NCI-H2029 treated with DMSO at 0.1 percent for 48 hours (cell line): ENCODE results near the gene NOL6.
"Not testable (repeated sequence)": the region's sequence is repeated elsewhere in the genome, so short reads cannot be mapped to it uniquely, and the experiment has no call there.

Source experiments
- DNase-seq: peaks from one replicate; lab custom pipeline; 2025; lab: John Stamatoyannopoulos, UW

NOL6 gene, protein sequence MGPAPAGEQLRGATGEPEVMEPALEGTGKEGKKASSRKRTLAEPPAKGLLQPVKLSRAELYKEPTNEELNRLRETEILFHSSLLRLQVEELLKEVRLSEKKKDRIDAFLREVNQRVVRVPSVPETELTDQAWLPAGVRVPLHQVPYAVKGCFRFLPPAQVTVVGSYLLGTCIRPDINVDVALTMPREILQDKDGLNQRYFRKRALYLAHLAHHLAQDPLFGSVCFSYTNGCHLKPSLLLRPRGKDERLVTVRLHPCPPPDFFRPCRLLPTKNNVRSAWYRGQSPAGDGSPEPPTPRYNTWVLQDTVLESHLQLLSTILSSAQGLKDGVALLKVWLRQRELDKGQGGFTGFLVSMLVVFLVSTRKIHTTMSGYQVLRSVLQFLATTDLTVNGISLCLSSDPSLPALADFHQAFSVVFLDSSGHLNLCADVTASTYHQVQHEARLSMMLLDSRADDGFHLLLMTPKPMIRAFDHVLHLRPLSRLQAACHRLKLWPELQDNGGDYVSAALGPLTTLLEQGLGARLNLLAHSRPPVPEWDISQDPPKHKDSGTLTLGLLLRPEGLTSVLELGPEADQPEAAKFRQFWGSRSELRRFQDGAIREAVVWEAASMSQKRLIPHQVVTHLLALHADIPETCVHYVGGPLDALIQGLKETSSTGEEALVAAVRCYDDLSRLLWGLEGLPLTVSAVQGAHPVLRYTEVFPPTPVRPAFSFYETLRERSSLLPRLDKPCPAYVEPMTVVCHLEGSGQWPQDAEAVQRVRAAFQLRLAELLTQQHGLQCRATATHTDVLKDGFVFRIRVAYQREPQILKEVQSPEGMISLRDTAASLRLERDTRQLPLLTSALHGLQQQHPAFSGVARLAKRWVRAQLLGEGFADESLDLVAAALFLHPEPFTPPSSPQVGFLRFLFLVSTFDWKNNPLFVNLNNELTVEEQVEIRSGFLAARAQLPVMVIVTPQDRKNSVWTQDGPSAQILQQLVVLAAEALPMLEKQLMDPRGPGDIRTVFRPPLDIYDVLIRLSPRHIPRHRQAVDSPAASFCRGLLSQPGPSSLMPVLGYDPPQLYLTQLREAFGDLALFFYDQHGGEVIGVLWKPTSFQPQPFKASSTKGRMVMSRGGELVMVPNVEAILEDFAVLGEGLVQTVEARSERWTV

DNA sequence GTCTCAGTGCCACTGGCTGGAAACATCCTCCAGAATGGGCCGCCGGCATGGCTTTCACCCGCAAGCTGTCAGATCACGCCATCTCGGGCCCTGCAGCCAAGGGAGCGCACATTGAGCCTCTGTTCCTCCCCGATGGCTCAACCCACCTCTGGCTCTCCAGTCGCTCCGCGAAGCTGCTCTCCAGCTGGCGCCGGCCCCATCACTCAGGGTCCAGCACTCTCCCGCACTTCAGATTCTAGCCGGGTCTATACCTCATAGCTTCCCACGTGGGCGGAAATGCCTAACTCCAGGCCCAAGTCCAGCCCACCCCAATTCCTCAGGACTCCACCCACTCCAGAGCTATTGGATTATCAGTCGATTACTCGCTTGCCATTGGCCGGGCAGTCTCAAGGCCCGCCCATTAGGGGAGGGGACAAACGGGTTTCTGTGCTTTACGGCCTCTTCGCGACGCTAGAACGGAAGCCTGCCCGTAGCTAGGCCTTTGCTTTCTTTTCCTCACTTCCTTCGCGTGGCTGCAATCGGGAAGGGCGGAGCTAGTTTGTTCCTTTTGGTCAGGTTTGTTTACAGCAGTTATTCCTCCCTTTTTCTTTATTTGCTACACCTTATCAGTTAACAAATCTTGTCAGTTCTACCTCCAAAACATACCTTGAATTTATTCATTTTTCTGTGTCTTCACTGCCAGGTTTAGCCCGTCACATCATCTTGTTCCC, at the start of gene NOL6:
TSS of gene NOL6 (minus strand) at position 282 of the 710 bp plus-strand sequence. CDS start at position 200, 82 bp downstream.
- DNase-seq, result peak; percentile 98

DNA sequence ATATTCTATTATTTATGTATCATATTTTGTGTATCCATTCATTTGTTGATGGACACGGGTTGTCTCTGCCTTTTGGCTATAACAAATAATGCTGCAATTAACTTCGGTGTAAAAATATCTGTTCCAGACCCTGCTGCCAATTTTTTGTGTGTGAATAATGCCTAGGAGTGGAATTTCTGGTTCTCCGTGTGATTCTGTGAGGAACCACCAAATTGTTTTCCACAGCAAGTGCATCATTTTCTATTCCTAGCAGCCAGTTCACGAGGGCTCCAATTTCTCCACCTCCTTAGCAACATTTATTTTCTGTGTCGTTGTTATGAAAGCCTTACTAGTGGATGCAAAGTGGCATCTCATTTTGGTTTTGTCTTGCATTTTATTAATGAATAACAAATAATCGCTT, 48.1 kb upstream of the NOL6 start:
- not testable (repeated sequence) for DNase-seq

DNA sequence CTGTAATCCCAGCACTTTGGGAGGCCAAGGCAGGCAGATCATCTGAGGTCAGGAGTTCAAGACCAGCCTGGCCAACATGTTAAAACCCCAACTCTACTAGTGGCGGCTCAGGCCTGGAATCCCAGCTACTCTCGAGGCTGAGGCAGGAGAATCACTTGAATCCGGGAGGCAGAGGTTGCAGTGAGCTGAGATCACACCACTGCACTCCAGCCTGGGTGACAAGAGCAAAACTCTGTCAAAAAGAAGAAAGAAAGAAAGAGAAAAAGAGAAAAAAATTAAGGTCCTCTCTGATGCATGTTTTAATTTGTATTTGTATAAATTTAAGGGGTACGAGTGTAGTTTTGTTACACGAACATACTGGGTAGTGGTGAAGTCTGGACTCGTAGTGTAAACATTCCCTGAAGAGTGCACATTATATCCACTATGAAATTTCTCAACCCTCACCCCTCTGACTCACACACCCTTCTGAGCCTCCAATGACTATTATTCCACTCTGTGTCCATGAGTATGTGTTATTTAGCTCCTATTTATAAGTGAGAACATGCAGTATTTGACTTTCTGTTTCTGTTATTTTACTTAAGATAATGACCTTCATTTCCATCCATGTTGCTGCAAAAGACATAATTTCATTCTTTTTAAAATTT, 44.3 kb upstream of the NOL6 start:
- not testable (repeated sequence) for DNase-seq

DNA sequence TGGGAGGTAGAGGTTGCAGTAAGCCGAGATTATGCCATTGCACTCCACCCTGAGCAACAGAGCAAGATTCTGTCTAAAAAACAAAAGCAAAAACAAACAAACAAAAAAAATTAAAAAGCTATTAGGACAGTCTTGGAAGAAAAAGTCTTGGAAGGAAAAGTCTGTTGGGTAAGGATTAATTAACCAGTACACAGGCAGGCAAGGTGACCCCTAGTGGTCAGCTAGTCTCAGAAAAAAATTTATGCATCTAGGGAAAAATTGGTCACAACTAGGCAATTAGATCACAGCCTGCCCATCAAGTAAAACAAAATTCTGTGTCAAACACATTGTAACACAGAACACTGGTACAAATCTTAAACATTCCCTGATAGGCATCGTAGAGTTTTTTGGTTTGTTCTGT, 43.6 kb upstream of the NOL6 start:
- DNase-seq, result peak; percentile 33

DNA sequence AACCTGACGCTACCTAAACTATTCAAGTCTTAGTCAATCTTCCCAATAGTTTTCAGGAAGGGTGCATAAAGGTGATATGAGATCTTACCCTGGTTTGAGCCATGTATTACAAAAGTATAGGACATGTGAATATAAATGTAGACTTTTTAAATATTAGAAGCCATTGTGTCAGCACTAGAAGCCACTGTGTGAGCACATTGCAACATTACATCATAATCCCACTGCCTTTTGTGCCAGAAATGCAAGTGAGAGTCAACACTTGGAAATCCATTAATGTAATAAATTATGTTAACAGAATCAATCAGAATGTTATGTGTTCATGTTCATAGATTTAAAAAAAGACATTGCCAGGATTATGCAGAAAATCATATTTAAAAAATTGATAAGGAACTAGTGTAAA, 42.7 kb upstream of the NOL6 start:
- DNase-seq, result not testable (repeated sequence)

DNA sequence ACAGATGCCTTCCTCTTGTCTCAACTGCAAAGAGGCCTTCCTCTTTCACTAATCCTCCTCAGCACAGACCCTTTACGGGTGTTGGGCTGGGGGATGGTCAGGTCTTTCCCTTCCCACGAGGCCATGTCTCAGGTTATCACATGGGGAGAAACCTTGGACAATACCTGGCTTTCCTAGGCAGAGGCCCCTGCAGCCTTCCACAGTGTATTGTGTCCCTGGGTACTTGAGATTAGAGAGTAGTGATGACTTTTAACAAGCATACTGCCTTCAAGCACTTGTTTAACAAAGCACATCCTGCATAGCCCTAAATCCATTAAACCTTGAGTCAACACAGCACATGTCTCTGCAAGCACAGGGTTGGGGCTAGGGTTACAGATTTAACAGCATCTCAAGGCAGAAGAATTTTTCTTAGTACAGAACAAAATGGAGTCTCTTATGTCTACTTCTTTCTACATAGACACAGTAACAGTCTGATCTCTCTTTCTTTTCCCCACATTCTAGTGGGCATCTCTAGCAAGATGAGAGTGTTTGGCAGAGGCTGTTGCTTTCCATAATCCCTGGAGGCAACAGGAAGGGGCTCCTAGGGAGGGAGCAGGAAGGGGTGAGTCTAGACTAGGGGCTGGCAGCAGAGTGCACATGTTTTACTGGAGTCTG, 41.7 kb upstream of the NOL6 start:
- DNase-seq, result not testable (repeated sequence)

DNA sequence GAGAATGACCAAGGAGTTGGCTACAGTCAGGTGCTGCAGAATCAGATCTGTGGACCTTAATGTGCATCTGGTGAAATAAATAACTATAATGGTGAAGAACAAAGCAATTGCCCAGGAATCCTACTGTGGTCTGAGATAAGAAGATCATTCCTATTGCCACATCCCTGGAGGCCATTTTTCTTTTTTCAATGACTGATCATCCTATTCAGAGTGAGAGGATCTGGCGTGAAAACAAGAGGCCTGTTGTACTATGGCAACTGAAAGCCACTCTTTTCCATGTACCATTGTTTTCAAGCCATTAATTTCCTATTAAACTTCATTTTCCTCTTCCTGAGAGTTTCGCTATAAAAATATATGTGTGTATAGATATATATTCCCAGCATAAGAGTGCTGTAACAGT, 38.8 kb upstream of the NOL6 start:
- DNase-seq, result not testable (repeated sequence)

DNA sequence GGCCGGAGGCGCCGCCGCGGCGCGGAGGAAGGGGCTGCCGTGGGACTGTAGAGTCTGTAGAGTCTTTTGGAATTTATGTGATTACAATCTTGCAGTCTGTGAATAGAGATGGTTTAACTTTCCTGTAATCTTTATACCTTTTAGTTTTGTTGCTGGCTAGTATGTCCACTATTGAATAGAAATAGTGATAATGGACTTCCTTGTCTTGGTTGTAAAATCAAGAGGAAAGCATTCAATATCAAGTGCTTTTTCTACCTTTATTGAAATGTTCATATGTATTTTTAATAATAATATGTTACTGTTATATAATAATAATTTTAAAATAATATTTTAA, 37.4 kb upstream of the NOL6 start:
- not testable (repeated sequence) for DNase-seq

DNA sequence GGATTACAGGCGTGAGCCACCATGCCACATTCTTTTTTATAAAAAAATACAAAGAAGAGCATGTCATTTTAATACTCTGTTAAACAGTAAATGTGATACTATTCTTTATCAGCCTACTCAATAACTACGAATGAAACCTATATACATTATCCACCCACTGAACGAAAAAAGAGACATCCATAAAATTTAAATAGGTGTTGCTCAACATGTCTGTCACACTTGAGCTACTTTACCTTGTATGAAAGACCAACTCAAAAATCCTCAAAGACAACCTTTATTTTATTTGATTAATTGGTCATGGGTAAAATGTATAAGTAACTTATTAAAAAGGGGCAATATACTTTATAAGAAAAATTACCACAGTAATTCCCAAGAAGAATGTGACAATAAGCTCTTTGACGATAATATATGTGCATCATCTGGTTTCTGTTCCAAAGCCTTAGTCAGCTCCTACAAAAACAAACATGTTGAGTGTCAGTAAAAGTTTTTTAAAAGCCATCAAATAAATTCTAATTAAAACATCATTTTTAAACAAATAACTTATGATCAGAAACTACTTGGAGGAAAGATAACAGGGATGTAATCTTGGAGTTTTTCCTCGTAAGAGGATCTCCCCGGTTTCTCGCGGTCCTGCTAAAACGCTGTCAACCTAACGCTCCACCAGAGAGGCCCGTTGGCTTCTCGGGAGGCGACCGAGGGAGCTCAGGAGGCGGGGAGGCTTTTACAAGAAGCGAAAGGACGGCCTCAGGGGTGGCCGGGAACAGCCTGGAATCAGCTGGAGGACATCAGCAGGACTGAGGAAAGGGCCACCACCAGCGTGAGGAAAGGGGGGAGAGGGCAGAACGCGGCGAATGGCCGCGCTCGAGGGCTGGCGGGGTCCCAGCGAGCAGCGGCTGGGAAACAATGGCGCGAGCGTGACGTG, 36.8 kb upstream of the NOL6 start:
- DNase-seq, result peak; percentile 81

DNA sequence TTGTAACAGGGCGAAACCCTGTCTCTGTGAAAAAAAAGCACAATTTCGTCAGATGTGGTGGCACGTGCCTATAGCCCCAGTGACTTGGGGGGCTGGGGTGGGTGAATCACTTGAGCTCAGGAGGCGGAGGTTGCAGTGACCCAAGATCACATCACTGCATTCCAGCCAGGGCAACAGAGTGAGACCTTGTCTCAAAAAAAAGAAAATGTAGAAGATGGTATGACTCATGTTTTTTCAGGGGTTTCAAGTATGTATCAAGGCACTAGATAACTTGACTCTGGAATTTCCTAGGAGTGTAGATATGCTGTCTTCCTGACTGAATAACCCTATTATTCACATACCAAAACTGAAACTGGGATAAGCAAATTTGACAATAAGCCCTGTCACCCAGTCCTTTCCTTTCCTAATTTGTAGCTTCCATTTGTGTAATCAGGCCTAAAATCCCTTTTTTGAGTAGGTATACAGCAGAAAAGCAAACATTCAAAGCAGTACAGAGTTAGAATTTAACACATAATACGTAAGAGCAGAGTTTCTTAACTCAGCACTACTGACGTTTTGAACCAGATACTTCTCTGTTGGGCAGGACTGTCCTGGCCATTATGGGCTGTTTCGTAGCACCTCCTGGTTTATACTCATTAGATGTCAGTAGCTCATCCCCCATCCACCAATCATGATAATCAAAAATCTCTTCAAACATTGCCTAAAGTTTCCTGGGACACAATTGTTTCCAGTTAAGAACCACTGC, 33.1 kb upstream of the NOL6 start:
- no peak for DNase-seq

DNA sequence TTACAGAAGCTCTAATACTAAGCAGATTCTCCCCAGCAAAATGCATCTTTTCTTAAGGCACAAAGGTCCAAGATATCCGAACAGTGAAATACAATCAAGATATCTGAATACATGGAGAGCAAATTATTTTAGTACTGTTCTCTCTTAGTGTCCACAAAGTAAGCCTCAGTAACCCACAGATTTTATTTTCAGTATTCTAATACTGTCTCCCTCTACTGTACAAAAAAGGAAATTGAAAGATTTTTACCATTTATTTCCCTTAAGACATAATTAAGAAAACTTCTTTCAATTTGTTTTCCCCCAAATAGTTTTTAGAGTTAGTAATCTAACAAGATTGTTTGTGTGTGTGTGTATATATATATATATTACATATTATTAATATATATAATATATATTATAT, 24.7 kb upstream of the NOL6 start:
- no peak for DNase-seq

DNA sequence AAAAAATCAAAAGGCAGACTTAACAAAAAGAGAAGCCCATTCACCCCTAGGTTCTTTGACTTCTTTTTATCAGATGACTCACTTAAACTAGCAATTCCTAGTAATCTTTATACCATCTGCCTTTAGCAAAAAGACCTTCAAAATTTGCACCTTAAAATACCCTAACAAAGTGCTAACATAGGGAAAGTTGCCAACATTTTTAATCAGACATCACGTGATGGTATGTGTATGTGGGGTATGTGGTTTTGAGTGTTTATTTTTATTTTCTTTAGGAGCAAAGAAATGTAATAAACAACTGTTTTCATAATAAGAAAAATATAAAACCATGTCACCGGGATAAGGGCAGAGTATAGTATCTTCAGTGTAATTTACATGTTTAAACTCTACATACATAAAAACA, 20.1 kb upstream of the NOL6 start:
- DNase-seq, result not testable (repeated sequence)

DNA sequence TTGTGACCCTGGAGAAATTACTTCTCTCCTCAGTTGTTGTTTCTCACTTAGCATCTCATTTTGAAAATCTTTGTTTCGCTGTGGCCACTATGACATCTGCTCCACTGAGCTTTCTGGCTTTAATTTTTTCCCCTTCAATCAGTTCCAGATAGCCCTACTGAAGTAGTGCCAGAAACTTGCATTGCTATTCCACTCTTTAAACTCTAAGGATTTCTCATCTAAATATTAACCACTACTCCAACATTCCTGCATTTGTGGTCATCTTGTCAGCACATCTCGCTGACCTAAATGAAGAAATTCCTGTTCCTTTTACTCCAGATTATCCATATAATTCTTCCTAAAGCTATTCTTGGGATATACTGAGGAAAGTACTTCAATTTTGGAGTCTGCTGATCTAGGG, 15.3 kb upstream of the NOL6 start:
- DNase-seq, result no peak

DNA sequence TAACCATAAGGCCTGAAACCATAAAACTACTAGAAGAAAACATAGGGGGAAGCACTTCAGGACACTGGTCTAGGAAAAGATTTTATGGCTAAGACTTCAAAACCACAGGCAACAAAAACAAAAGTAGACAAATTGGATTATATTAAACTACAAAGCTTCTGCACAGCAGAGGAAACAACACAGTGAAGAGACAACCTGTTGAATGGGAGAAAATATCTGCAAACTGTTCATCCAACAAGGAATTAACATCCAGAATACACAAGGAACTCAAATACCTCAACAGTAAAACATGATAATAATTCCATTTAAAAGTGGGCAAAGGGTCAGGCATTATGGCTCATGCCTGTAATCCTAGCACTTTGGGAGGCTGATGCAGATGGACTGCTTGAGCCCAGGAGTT, 11.6 kb upstream of the NOL6 start:
- DNase-seq, result not testable (repeated sequence)

DNA sequence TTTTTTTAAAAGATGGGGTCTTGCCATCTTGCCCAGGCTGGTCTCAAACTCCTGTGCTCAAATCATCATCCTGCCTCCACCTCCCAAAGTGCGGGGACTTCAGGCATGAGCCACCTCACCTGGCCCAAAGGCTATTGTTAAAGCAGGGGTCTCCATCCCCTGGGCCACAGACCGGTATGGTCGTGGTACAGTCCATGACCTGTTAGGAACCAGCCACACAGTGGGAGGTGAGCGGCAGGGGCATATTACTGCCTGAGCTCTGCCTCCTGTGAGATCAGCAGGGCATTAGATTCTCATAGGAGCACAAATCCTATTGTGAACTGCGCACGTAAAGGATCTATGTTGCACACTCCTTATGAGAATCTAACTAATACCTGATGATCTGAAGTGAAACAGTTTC, 7.3 kb upstream of the NOL6 start:
- DNase-seq, result no peak

DNA sequence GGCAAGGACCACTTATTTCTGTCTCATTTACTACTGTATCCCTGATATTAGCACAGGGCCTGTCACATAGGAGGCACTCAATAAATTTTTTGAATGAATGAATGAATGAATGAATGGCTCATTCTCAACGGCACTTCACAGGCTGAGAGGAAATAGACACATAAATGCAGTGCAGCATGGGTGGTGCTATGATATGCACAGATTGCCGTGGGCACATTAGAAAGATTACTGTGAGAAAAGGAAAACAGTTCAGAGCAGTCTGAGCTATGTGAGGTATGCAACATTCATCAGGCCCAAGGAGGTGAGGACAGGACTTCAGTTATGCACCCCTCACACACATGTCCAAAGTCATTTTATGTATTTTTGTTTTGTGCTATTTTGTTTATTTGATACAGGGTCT, 6.4 kb upstream of the NOL6 start:
- DNase-seq, result no peak

DNA sequence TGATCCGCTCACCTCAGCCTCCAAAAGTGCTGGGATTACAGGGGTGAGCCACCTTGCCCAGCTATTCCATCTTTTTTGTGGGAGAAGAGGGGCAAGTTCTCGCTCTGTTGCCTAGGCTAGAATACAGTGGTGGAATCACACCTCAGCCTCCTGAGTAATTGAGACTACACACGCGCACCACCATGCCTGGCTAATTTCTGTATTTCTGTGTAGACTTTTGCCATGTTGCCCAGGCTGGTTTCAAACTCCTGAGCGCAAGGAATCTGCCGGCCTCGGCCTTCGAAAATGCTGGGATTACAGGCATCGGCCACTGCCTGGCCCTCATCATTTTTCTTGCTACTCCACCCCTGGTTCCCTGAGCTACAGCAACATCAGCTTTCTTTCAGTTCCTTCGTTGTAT, 2.8 kb upstream of the NOL6 start:
- DNase-seq, result no peak

DNA sequence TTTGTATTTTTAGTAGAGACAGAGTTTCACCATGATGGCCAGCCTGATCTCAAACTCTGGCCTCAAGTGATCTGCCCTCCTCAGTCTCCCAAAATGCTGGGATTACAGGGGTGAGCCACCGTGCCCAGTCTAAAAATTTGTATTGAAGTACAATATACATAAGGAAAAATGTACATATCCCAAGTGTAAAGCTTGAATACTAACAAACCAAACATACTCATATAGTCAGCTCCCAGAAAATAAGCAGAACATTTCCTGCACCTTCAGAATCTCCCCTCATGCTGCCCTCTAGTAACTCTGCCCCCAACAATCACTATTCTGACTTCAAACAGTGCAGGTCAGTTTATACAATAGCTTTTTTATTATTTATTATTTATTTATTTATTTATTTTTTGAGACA, 1.6 kb upstream of the NOL6 start:
- DNase-seq, result no peak
